Right forelimb (tissue), 1 donor: ENCODE measurements around the gene ENTPD2.

Experiments used
- DNase-seq: peaks from one replicate; pipeline ENCODE4 v3.0.0-alpha.2; 2018

Gene ENTPD2

DNA sequence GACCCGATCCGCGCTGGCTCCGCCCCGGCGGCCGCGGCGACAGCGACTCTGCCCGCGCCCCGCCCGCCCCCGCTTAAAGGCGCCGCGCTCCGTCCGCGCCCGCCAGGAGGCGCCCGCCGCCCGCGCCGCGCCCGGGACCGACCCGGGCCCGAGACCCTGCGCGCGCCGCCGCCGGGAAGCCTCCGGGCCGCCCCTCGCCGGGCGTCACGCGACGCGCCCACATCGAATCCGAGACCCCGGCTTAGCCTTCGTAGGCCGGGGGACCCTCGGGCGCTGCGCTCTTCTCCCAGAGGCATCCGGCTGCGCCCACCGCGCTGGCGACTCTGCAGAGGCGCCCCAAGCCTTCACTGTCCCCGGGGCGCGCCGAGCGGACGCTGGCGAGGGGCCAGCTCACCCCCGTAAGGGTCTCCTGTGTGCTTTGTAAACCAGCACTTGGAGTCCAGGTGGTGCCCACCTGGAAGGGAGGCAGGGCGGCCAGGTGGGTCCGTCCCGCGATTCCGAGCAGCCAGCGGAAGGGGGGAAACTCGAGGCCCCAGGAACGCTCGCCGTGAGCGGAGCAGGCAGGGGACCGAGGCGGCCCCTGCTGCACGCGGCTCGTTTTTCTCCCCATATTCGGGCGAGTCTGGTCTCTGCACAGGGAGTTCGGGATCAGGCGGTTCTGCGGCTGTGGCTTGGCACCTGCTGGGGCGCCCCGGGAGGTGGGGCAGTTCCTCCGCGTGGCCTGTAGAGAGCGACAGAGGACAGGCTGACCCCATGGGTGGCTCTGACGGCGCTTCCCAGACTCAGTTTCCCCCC is 25.4 kb downstream of the ENTPD2 start:
- DNase-seq: peak; percentile 71

DNA sequence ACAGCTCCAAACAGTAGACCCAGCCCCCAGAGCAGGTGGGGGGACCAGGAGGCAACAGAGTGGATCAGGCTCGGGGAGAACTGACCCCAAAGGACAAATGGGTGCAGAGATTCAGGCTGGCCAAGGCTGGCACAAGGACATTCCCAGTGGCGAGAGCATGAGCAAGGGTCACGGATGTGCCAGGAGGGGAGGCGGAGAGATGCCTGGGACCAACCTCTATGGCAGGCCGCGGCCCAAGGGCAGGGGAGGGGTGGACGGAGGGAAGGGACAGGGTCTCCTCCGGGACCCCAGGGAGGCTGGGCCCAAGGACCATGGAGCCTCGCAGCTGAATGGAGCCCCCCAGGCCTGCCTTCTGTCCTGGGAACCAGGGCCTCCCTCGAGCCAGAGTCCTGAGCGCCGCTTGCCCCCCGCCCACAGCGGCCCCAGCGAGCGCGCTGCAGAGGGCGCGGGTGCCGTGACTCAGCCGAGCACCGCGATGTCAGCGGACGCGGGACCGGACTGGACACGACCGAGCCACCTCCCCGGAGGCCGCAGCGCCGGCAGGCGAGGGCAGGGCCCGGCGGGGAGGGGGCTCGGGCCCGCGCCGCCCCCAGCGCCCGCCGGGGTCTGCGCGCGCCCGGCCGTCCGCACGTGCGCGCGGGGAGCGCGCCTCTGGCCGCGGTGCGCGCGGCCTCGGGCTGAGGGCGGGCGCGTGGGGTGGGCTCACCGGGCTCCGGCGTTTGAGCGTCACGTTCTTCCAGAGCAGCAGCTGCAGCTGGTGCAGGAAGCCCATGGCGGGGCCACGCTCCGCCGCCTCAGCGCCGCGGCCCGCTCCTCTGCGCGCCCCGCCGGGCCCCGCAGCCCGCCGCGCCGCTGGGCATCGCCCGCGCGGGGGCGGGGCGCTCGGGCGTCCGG is 26.2 kb downstream of the ENTPD2 start, which contains the start of gene ABCA2:
Gene ABCA2 (minus strand): TSS at position 869 of the 894 bp plus-strand sequence. CDS start 97 bp downstream, at position 772.
- no peak for DNase-seq

DNA sequence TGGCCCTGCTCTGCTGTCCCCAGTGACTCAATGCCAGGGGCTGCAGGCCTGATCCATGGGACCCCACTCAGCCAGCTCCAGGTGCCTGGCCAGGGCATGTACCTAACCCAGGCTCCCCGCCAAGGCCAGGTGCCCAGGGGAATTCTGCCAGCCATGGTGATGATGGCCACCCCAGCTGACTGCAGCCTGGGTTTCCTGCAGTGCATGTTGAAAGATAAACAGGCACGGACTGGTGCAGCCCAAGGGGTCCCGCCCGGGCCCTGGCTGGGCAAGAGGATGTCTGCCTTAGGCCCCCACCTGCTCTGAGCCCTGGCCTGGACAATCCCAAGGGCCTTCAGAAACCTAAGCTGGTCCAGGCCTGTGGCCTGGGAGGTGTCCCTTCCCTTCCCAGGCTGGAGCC is 27.0 kb downstream of the ENTPD2 start:
- DNase-seq: no peak

DNA sequence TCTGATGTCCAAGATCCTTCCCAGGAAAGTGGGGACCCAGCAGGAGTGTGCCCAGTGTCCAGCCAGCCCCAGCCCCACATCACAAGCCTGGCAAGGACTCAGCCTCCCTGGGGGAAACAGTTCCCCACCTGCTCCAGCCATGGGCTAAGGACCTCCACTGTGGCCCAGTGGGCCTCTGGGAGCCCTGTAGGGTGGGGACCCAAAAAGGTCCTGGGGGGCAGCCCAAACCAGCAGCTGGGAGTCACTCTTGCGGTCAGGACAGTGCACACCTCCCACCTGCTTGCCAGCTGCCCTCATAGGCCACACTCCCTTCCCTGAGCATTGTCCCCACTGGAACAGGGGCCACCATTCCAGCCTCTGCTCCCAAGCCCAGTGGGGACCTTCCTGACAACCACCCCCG is 27.5 kb downstream of the ENTPD2 start:
- DNase-seq: no peak

DNA sequence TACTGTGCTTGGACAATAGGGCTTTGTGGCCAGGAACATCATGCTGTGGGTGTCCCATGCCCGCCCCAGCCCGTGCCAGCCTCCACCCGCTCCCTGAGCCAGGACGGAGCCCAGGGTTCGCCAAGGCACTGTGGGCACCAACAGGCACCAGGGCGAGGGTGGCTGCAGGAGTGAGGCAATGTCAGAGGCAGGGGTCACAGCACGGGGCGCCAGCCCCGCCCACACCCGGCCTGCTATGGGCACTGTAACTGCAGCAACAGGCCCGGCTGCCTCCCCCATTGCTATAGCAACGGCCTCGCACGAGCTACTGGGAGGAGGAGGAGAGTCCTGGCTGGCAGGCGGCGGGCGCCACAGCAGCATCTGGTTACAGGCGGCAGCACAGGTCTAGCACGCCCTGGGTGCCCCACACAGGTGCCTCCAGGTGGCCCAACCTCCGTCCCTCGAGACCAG is 28.3 kb downstream of the ENTPD2 start:
- no peak for DNase-seq

DNA sequence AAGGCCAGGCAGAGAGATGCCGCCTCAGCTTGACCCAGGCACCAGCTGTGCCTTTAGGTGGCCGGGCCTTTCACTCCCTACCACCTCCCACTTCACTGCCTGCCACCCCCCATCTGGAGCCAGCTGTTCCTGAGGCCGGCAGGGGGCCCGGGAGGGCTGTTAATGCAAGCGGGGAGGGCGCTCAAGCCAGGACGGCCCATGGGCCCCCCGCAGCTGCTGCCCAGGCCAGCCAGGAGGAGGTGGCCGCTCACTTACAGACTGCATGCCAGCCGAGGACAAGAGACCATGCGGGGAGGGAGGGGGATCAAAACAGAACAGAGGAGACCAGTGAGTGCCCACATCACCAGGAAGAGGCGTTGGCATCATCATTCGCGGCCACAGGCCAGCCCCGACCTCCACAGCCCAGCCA is 30.3 kb downstream of the ENTPD2 start:
- no peak for DNase-seq

DNA sequence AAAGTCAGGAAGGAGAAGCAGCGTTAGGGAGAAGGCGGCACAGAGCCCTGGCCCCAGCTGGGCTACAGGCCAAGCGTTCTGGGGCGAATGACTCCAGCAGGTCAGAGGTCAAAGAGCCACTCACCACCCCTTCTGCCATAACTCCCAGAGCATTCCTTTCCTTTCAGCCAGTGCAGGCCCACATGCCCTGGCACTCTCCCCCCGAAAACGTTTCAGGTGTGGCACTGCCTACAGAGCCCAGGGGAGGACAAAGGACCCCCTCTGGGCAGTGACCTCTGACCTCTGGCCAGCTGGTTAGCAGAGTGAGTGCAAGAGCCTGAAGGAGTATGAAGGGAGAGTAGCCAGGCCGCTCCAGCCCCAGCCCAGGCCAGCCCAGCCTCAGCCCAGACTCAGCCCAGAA is 30.7 kb downstream of the ENTPD2 start:
- DNase-seq: no peak

DNA sequence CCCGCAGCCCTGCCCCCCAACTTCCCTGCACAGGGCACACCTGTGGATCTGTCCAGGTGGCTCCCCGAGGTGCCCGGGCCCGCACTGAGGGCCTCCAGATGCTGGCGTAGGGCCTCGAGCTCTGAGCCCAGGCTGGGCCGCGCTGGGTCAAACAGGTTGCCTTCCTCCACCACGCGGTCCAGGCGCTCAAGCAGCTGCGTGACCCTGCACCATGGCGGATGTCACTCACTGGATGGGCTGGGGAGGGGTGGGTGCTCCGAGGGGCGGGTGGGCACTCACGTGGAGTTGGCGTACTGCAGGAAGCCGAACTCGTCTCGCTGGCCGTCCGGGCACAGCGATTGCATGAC is 31.2 kb downstream of the ENTPD2 start:
- DNase-seq: no peak

DNA sequence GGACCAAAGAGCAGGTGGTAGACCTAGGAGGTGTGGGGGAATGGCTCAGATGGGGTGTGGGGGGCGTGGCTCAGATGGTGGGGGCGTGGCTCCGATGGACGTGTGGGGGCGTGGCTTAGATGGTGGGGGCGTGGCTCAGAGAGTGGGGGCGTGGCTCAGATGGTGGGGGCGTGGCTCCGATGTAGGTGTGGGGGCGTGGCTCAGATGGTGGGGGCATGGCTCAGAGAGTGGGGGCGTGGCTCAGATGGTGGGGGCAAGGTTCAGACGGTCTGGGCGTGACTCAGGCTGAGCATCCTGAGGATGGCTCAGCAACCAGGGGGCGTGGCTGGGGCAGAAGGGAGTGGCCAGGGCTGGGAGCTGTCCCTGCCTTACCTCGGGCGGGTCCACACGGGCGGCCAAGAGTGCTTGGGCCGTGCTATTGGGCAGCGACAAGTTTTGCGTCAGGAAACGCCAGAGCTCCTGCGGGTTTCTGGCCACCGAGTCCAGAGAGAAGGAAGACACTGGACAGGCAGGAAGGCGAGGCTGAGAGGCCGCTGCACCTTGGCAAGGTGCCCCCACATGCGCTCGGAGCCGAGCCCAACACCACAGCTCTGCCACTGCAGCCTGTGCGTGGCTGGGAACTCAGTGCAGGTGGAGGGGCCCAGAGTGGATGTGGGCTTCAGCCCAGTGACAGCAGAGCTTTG is 31.7 kb downstream of the ENTPD2 start:
- no peak for DNase-seq

DNA sequence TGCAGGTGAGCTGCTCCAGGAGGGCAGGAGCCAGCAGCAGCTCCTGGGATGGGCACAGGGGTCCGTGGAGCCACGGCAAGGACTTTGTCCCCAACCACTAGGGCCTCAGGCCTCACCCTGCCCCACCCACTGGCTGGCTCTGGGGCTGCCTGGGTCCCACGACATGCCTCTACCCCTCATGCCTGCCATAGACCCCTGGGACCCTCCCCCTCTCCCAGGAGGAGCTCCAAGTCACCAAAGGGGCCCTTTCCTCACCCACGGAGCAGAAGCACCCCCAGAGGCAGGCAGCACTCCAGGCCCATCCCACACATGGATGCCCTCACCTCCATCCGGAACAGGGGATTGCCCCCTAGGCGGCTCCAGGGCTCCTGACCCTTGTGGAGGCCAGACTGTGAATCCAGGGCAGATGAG is 32.3 kb downstream of the ENTPD2 start:
- no peak for DNase-seq

DNA sequence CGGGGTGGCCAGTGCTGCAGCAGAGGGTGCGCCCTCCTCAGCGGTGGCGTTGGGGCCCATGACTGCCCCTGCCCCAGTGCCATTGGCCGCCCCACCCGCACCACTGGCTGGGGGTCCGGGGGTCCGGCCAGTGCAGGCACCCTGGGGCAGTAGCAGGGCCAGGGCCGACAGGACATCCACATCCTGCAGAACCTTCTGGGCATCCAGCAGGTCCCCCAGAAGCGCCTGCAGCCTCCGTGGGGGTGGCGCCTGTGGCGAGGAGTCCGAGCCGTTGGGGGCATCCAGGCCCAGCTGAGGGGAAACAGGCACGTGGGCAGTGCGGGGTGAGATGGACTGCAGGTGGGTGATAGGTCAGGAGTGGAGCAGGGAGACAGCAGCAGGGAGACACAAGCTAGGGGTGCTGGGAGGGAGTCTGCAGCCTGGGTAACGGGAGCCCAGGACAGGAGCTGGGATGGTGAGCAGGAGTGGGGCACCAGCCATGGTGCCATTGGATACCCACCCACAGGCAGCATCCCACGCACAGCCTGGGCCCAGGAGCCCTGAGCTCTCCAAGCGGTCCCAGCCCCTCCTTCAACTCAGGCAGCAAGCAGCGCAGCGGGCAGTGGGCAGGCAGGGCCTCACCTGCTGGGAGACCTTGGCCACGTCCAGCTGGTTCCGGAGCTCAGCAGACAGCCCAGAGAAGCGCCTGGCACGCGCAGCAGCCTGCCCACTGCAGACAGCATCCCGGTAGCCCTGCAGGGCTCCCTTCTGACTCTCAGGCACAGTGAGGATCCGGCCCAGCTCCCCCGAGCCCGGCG is 32.9 kb downstream of the ENTPD2 start:
- DNase-seq: no peak

DNA sequence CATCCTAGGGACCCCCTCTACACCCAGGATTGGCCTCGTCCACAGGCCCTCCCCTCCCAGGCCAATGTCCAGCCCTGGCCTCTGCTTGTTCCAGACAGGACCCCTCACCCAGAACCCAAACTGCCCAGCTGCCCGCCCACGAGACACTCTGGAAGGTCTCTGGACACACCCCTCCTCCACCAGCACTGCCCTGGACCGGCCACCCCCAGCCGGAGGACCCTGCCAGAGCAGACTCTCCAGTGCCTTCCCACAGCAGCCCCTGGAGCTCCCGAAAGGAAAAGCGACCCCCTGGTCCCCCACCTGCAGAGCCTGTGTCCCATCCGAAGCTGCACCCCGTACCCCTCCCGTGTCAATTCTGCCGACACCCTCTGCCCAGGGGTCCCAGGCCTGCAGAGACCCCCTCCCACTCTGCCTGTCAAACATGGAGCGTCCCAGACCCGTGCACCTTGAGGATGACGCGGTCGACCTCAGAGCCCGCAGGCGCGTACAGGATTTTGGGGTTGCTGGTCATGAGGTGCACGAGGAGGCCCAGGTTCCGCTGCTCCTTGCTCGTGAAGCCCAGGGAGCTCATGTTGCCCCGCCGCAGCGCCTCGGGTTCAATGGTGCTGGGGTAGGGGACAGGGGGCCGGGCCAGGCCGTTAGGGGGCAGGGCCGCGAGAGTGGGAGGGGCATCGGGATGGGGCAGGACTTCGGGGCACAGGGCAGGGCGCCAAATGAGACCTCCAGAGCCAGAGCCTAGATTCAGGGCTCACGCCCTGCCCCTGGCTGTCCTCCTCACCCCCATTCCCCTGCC is 33.8 kb downstream of the ENTPD2 start:
- no peak for DNase-seq

DNA sequence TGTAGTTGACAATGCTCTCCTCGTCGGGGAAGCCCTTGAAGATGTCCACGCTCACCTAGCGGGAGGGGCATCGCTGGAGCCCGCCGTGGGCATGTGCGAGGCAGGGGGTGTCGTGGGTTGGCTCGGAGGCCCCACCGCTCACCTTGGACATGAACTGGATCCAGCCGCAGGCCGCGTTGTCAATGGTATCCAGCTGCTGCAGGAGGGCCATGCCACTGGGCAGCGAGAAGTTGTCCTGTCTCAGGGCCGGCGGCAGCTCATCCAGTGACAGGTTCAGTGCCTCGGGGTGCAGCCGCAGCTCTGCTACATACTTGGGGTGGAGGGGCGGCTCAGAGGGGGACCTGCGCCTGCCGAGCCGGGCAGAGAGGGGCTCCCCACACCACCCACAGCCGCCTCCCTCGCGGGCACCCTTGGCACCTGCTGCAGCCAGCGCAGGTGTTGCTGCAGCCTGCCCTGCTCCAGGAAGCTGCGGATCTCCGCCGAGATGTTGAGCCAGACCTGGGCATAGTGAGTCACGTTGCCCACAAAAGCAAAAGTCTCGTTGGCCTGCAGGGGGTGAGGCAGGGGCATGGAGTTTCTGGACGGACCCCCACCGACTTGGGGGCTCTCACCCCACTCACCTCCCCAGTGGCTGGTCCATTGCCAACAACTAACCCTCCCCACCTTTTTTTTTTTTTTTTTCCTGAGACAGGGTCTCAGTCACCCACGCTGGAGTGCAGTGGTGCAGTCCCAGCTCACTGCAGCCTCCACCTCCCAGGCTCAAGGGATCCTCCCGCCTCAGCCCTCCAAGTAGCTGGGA is 34.9 kb downstream of the ENTPD2 start:
- no peak for DNase-seq

DNA sequence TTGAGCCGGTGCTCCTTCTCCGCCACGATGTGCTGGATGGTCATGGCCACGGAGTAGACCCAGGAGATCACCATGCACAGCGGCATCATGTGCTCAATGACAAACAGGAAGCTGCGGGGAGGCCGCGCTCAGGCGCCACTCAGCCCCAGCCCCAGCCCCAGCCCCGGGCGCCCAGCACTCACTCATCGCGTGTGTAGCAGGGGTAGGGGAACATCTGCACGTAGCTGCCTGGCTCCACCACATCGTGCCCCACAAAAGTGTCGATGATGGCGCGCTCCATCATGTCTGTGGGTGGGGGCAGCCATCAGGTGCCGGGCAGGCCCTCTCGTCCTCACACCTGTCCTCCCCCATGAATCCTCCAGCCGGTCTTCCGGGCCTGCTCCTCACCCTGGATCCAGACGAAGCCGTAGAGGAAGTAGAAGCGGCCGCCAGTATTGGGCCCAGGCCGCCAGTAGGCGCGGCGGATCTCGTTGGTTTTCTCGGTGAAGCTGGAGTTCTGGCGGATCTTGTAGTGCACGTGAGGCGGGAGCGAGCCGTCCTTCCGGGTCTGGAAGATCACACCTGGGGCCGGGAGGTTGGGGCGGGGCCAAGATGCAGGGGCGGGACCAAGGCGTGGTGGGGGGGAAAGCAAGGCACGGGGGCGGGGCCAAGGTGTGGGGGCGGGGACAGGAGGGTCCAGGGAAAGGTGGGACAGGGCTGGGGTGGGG is 35.9 kb downstream of the ENTPD2 start:
- DNase-seq: no peak

DNA sequence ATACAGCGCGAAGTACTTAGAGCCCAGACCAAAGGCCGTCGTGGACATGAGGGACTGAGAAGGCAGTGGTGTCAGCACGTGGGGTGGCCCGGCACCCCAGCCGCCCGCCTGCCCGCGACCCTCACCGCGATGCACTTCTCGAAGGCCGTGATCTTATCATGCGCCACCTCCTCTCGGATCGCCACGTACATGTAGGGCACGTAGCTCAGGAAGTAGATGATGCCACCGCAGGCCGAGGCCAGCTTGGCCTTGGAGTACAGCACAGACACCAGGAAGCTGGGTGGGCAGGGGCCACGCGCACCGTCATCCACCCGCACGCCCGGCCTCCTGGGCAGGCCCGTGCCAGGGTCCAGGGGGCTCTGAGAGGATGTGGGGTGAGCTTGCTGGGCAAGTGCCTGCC is 36.8 kb downstream of the ENTPD2 start:
- DNase-seq: no peak

DNA sequence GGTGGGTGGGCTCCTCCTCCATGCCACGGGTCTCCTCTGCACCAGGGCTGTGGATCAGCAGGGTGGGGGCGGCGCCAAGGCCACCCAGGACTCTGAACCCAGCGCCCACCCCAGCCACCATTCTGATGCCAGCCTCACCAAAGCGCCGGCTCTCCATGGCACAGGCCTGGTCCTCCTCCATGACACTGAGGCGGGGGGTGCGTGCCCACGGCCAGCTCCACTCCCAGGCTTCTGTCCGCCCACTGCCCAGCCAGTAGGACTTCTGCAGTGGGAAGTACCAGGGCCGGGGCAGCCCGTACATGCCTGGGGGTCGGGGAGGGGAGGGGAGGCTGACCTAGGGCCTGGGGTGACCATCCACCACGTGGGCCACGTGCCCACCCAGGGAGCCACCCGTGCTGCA is 37.4 kb downstream of the ENTPD2 start:
- DNase-seq: no peak

DNA sequence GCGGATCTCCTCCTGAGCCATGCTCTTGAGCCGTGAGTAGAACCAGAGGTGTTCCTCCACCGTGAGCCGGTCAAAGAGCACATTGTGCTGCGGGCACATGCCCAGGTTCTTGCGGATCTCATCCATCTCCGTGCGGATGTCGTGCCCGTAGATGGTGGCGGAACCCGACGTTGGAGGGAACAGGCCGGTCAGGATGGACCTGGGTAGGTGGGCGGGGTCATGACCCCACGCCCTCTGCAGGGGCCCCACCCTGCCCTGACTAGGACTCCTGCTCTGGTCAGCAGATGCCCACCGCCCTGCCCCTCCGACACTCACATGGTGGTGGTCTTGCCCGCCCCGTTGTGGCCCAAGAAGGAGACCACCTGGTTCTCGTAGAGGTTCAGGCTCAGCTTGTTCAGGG is 37.9 kb downstream of the ENTPD2 start:
- no peak for DNase-seq

DNA sequence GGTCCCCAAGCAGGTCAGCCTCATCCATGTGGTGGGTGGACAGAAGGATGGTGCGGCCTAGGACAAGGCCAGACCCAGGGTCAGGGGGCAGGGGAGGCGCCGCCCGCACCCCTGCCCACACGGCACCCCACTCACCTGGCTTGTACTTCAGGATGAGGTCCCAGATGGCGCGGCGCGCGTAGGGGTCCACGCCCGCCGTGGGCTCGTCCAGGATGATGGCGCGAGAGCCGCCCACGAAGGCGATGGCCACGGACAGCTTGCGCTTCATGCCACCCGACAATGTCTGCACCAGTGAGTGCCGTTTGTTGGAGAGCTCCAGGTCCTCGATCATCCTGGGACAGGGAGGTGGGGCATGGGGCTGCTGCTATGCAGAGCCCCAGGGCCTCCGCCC is 38.3 kb downstream of the ENTPD2 start:
- no peak for DNase-seq

DNA sequence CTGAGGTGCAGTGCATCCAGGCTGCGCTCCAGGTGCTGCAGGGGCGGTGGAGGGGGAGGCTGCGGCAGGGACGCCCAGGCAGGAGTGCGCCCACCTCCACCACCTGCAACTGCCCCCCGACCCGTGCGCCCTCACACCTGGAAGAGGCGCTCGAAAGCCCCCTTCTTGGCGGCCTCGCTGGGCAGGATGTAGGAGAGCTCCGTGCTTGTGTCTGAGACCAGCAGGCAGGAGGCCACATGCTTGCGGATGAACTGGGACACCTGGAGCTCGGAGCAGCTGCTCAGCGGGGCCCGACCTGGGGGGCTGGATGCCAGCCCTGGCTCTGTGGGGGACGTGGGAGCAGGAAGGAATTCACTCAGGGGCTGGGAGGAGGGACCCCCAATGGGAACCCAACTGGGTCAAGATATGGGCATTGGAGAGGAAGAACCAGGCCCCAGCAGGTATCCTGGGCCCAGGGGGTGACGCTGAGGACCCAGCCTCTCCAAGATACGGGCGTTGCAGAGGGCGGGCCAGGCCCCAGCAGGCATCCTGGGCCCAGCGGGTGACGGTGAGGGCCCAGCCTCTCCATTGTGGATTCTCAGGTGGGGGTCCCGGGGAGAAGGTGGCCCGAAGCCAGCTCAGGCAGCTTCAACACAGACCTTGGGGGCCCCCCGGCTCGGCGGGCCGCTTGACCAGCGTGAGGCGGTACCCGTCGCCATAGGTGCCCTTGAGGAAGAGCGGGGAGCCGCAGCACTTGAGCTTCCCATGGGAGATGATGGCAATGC is 38.9 kb downstream of the ENTPD2 start:
- no peak for DNase-seq
